ACHN (cell line): ENCODE results near the gene POU2AF2.
"Not testable (repeated sequence)": the region's sequence is repeated elsewhere in the genome, so short reads cannot be mapped to it uniquely, and the experiment has no call there.

Source experiments
- DNase-seq: peaks from one replicate; pipeline ENCODE4 v3.0.0-alpha.2; 2015
- in situ Hi-C: cut with HindIII; loops from 2 replicates; pipeline ENCODE4 v1.10.0; 2017; ENCODE audit warnings: low sequenced_read_pairs, low pct_ligation_motif_present, low pct_unique_long_range_greater_than_20kb

Gene POU2AF2, protein sequence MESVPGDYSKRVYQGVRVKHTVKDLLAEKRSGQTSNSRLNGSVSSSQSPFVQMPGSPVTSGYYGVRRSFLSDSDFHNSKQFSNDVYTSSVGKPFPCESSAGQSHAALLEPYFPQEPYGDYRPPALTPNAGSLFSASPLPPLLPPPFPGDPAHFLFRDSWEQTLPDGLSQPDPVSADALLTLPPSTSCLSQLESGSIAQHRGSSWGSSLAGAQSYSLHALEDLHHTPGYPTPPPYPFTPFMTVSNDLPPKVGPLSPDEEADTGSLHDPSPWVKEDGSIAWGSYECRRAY

GRCh38 chr11:111245425-111245824 lies at the start of gene POU2AF2:
TSS of gene POU2AF2 (plus strand) at chr11:111245725. CDS start at chr11:111245854, 129 bp downstream.
- in situ Hi-C loops: no loop called here

DNA sequence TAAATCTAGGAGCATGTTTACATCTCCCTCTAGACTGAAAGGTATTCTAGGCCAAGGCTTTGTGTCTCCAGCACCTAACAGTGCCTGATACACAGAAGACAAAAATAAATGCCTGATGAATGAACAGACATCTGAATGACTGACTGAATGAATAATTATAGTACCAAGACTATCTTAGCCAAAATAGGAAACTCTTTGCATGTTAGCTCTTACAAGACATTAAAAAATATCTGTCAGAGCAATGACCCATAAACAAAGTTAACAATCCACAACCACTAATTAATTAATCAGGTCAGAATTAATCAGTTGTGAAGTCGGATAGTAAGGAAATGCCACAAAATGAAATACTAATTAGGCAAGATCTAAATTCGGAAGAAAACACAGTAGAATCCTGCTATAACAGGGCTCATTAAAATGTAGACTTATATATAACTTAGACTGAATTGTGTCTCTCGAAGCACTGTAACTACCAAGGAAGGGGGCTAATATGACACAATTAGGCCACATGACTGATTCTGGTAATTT lies 45.5 kb upstream of the POU2AF2 start:
- no peak for DNase-seq
- in situ Hi-C loops: no loop called here

More at GRCh38 chr11:111245425-111245824, at the start of gene POU2AF2:
- DNase-seq: no peak

DNA sequence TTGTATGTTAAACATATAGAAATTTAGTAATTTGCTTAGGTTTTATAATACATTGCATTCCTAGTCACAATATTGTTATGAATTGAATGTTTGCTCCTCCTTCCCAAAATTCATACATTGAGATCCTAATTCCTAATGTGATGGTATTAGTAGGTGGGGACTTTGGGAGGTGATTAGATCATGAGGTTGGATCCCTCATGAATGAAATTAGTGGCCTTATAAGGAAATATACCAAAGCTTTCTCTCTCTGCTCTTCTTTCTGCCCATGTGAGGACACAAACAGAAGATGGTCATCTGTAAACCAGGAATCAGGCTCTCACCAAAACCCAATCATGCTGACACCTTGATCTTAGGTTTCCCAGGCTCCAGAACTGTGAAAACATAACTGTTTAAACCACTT lies 41.3 kb upstream of the POU2AF2 start:
- no peak for DNase-seq
- in situ Hi-C loops: no loop called here

DNA sequence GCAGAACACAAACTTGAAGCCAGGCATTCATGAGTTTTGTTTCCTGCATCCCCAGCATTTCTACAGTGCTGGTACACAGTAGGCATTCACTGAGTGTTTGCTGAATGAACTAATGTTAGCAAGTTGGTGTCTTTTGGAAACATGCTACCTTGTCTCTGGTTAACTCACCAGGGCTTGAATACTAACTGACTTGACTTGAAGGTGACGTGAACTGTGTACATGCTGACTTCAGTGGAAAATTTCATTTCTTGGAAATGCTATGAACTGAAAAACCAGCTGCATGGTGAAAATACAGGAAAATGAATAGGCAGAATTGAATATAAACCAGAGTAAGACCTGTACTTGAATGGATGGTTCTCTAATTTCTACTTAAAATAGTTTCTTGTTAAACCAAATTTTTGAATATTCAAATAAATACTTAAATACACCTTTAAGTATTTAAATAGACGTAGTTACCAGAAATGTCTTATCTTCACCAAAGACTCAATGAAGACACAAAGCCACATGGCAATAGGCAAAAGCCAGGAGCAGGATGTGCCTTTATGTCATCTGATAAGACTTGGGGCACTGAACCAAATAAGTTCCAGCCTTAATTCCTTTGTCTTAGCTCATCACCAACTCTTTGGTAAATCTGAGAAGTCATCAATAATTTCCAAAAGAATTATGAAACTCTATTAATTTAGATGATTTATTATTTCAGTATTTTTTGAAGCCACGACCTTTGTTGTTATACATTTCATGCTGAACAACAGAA lies 39.7 kb upstream of the POU2AF2 start:
- in situ Hi-C loops: no loop called here
- no peak for DNase-seq

DNA sequence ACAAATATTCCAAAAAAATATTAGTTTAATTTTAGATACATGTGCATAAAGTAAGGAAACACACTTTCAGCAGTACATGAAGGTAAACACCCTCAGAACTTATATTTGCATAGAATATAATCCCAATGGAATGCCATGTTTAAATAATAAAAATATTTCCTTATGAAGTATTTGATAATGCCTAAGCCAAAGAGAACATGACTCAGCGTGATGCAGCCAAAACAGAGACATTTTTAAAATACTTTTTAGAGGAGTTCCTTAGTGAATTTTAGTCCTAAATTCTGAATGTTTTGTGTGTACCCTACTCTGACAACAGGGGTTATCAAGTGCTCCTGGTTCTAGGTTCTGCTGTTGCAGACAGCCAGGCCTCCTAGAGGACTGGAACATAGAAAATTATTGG lies 39.1 kb upstream of the POU2AF2 start:
- no peak for DNase-seq
- in situ Hi-C loops: no loop called here

GRCh38 chr11:111207213-111207612 lies 38.3 kb upstream of the POU2AF2 start:
- in situ Hi-C loops: no loop called here
- no peak for DNase-seq

DNA sequence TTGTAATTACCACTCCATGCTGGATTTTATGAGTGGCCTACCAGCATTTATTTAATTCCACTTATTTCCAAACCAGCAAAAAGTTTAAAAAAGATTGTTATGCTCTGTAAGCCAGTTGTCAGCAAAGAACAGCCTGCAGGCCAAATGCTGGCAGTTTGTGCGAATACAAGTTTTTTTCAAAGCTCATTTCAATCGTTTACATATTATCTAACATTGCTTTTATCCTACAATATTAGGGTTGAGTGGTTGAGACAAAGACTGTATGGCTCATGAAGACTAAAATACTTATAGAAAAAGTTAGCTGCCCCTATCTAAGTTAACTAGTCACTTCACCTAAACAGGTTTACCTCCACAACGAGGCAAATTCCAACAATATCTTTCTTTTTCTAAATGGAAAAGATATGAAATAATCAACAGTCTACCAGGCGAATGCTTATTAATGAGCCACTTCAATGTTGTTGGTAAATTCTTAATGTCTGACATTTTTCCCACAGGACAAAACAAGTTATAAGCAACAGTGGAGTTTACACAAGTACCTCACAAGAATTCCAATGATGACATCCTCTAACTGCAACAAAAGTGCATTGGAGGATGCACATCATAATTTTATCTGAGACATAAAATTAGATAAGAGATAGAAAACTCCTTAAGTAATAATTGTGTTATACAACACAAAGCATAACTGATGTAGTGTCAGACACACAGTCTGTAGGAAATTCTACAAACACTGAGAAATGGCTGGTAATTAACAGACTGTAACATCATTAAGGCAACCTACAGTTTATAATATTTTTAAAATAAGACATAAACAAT lies 35.8 kb upstream of the POU2AF2 start:
- in situ Hi-C loops: no loop called here
- DNase-seq: no peak

- in situ Hi-C loops: no loop called here
- no peak for DNase-seq
Observed at GRCh38 chr11:111213256-111213655, 32.3 kb upstream of the POU2AF2 start.

- in situ Hi-C loops: no loop called here
- DNase-seq: no peak
Observed at GRCh38 chr11:111220721-111221120, 24.8 kb upstream of the POU2AF2 start.

- in situ Hi-C loops: no loop called here
Observed at GRCh38 chr11:111221208-111221607, 24.3 kb upstream of the POU2AF2 start.

DNA sequence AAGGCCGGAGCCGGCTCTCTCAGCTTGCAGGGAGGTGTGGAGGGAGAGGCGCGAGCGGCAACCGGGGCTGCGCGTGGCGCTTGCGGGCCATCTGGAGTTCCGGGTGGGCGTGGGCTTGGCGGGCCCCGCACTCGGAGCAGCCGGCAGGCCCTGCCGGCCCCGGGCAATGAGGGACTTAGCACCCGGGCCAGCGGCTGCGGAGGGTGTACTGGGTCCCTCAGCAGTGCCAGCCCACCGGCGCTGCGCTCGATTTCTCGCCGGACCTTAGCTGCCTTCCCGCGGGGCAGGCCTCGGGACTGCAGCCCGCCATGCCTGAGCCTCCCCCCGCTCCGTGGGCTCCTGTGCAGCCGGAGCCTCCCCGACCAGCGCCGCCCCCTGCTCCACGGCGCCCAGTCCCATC lies 23.6 kb upstream of the POU2AF2 start:
- DNase-seq, in situ Hi-C loops: not testable (repeated sequence)

More at GRCh38 chr11:111221208-111221607, 24.3 kb upstream of the POU2AF2 start:
- DNase-seq: no peak

DNA sequence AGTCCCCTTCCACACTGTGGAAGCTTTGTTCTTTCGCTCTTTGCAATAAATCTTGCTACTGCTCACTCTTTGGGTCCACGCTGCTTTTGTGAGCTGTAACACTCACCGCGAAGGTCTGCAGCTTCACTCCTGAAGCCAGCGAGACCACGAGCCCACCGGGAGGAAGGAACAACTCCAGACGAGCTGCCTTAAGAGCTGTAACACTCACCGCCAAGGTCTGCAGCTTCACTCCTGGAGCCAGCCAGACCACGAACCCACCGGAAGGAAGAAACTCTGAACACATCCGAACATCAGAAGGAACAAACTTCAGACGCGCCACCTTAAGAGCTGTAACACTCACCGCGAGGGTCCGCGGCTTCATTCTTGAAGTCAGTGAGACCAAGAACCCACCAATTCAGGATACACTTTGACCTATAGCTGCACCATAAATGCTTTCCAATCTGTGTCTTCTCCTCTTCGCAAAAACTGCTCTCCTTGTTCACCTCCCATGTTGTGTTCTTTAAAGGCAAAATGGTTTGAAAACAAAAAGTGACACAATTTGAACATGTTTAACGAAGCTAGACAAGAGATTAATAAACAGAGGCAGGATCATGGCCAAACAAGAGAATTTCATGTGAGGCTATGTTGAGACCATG lies 22.6 kb upstream of the POU2AF2 start:
- in situ Hi-C loops, DNase-seq: not testable (repeated sequence)

DNA sequence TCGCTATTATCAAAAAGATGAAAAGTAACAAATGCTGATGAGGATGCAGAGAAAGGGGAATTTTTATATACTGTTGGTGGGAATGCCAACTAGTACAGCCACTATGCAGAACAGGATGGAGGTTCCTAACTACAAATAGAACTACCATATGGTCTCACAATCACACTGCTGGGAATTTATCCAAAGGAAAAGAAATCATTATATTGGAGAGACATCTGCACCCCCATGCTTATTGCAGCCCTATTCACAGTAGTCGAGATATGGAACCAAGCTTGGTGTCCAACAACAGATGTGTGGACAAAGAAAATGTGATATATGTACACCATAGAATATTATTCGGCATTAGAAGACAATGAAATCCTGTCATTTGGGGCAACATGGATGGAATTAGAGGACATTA lies 19.6 kb upstream of the POU2AF2 start:
- DNase-seq: no peak
- in situ Hi-C loops: no loop called here

GRCh38 chr11:111229604-111230003 lies 15.9 kb upstream of the POU2AF2 start:
- DNase-seq: no peak
- in situ Hi-C loops: no loop called here

DNA sequence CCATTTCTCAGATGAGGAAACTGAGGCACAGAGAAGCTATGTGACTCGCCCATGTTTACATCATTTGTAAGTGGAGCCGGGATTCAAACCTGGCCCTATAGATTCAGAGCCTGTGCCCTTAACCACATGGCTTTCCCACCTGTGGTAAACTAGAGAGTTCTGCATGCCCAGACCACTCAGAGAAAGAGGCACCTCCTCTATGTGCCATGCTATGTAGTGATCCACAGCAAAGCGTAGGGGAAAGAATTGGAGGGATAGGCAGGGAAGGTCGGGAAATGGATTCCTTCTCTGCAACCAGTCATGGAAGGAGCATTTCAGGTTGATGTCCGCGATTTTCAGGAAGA lies 15.4 kb upstream of the POU2AF2 start:
- in situ Hi-C loops: no loop called here
- DNase-seq: no peak

DNA sequence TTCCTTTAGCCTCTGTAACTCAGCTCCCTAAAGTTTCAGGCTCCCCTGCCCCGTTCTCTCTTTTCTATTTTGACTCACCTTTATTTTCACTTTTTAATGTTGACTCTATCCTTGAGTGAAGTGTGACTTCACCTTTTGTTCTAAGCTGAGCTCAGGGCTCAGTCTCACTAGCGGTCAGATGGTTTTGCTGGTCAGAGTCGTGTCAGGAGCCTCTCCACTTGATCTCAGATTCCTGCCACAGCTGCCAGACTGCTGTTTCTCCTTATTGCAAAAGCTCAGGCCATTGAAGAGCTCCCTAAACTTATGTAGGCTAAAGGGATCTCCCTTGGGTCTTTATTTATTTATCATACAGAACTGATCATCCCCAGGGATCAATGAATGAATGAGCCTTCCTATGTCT lies 13.7 kb upstream of the POU2AF2 start:
- in situ Hi-C loops: no loop called here
- DNase-seq: no peak

GRCh38 chr11:111236383-111236782 lies 9.1 kb upstream of the POU2AF2 start:
- DNase-seq: no peak
- in situ Hi-C loops: no loop called here

GRCh38 chr11:111237926-111238325 lies 7.6 kb upstream of the POU2AF2 start:
- in situ Hi-C loops: no loop called here
- DNase-seq: no peak

- no peak for DNase-seq
- in situ Hi-C loops: no loop called here
Observed at GRCh38 chr11:111246956-111247355, 1.4 kb downstream of the POU2AF2 start.
